C4-2B (cell line): ENCODE measurements around the gene CLDN9.

Source experiments
- H3K27ac ChIP-seq: fragments of 450-650 bp; 2 replicates; pipeline ENCODE4 v1.5.1; 2017
- CTCF ChIP-seq: fragments of 450-650 bp; conservative IDR thresholded peaks from 2 replicates; pipeline ENCODE4 v1.5.1; 2017; ENCODE audit warnings: mild to moderate bottlenecking
- ZFX ChIP-seq: fragments of 450-650 bp; IDR thresholded peaks from 2 replicates; pipeline ENCODE4 v1.6.1; 2017

CLDN9 gene

DNA sequence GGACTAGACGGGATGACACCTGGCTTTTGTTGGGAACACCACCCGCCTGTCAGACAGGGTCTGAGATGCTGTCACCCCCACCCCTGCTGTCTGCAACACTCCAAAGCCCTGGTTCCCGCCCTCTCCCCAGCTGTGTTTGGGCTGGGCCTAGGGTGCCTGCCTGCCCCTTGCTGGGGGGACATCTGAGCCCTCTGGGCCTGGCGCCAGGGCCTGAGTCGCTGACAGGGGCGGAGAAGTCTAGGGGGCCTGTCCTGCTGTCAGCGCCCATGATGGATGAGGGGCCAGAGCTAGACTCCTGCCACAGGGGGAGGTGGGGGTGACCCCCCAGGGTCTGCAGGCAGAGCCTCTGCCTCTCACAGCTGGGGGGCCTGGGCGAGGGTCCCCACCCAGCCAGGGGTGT is 24.9 kb upstream of the CLDN9 start:
- TF ChIP-seq ZFX (no peak), CTCF (no peak)
- no peak overlapping the region for H3K27ac ChIP-seq

DNA sequence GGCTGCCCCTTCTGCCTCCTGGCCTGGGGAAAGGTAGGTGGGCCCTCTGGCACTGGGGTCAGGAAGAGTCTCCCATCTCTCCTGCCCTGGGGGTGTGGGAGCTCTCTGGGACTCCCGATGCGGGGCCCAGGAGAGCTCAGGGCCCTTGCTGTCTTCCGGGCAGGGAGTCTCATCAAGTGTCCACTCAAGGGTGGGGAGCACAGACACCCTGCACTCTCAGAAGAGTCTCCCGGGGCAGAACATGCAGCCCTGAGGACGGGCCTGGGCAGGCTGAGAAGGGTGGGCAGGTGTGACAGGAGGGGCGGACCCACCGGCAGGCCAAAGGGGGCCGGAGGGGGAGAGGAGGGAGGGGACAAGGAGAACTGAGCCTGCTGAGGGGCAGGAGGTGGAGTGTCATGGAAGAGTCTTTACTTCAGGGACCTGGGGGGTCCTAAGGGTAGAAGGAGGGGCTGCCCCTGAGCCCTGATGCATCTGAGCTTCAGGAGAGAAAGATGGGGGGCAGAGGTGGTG is 24.1 kb upstream of the CLDN9 start:
- H3K27ac ChIP-seq, result no peak overlapping the region
- TF ChIP-seq ZFX (no peak), CTCF (no peak)

GRCh38 chr16:2990891-2991290 is 21.8 kb upstream of the CLDN9 start:
- no peak for TF ChIP-seq ZFX
- TF ChIP-seq CTCF, result no peak

DNA sequence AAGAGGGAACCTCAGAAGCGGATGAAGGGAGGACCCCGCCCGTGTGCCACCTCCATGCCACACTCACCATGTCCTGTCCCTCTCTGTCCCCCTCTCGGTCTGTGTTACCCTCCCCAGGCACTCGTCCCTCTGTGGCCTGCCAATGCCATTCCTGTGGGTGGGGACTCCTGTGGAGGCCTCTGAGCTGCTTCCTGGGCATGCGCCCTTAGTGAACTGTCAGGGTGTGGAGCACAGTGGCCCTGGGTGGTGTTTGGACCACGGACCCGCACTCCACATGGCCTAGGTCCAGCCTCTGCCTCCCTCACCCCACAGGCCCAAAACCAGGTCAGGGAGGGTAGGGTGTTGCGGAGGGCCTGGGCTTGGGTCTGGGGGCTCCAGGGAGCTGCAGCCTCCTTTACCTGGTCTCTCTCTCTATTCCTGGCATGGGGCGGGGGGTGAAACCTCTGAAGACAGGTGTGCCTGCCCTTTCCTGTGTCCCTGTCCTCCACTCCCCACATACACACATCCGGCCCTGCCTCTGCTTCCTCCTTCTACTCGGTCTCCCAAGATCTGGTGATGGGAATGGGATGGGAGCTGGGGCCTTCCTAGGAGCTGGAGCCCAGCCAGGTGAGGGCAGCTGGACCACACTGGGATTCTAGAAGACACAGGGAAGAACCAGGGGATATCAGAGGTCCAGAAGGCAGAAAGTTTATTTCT is 21.0 kb upstream of the CLDN9 start:
- no peak for TF ChIP-seq CTCF
- no peak for TF ChIP-seq ZFX
- H3K27ac ChIP-seq, result peak overlapping the region; percentile 35; the same call in 1 of the 2 replicates

More at GRCh38 chr16:2990891-2991290, 21.8 kb upstream of the CLDN9 start:
- H3K27ac ChIP-seq, result peak overlapping the region; percentile 35

- TF ChIP-seq ZFX (no peak), CTCF (no peak)
- H3K27ac ChIP-seq, result no peak overlapping the region
These were observed 20.2 kb upstream of the CLDN9 start for GRCh38 chr16:2992383-2993081.

DNA sequence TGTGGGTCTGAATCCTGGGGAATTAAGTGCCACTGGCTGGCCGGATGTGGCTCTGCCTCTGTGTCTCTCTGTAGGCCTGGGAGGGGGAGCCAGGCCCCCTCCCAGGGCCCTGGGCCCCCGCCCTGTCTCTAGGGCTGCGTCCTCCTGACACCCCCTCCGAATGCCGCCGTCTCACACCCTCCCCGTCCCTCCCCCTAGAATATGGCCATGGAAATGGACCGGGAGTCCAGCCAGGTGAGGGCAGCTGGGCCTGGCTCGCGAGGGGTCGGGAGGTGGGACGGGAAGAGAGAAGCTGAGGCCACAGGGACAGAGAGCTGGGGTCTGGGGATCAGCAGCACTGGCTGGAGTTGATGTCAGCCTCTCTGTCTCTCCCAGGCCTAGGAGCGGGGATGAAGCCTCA is 16.4 kb upstream of the CLDN9 start:
- TF ChIP-seq CTCF (no peak), ZFX (no peak)
- no peak overlapping the region for H3K27ac ChIP-seq

DNA sequence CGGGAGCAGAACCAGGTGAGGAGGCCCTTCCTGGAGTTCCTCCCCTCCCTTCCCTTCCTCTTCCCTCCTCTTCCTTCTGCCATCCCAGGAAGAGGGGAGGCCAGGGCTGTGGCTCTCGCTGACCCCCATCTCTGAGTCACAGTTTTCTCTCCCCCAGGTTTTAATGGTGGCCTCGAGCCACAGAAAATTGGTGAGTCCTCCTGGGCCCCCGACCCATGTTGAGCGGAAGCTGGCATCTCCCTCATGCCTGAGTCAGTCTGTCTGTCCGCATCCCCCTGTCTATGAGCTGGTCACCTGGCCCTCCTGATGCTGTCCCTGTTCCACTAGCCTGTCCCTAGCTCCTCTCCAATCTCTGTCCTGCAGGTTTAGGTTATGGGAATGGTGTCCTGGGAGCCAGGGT is 12.8 kb upstream of the CLDN9 start:
- TF ChIP-seq CTCF (no peak), ZFX (no peak)
- H3K27ac ChIP-seq, result no peak overlapping the region
